NCI-H82 treated with DMSO at 0.1 percent for 48 hours (cell line): Measurements from ENCODE around the gene DSG4.
A peak's percentile ranks its signal among the peaks of the same experiment; 100 is the strongest.

Experiments
- DNase-seq: peaks from one replicate; lab custom pipeline; 2025; ENCODE audit not compliant: unreplicated experiment; lab: John Stamatoyannopoulos, UW

The DSG4 gene

GRCh38 chr18:31409276-31409675, 32.7 kb downstream of the DSG4 start:
- no peak for DNase-seq

GRCh38 chr18:31410716-31411483, 34.3 kb downstream of the DSG4 start:
- no peak for DNase-seq

DNA sequence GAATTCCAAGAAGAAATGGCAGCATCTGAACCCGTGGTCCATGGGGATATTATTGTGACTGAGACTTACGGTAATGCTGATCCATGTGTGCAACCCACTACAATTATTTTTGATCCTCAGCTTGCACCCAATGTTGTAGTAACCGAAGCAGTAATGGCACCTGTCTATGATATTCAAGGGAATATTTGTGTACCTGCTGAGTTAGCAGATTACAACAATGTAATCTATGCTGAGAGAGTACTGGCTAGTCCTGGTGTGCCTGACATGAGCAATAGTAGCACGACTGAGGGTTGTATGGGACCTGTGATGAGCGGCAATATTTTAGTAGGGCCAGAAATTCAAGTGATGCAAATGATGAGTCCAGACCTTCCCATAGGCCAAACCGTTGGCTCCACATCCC, 36.6 kb downstream of the DSG4 start:
- DNase-seq: no peak

- DNase-seq: no peak
Observed at GRCh38 chr18:31417850-31418249, 41.3 kb downstream of the DSG4 start.

- DNase-seq: no peak
Observed at GRCh38 chr18:31419457-31419932, 42.9 kb downstream of the DSG4 start.

GRCh38 chr18:31420032-31420431, 43.5 kb downstream of the DSG4 start:
- DNase-seq: no peak

DNA sequence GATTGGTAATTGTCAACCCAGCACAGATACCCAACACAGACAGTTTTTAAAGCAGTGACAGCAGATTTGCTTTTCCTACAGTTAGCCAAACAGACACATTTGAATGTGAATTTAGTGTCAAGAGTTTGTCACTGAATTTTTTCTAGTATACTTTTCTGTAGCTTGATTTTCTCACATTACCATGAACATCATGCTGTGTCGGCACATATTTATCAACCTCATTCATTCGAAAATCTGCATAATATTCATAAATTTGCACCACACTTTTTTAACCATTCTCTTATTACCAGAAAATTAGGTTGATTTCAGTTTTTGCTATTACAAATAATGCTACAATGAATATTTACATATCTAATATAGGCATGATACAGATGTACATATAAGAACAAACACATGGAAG, 43.9 kb downstream of the DSG4 start:
- DNase-seq: no peak

DNA sequence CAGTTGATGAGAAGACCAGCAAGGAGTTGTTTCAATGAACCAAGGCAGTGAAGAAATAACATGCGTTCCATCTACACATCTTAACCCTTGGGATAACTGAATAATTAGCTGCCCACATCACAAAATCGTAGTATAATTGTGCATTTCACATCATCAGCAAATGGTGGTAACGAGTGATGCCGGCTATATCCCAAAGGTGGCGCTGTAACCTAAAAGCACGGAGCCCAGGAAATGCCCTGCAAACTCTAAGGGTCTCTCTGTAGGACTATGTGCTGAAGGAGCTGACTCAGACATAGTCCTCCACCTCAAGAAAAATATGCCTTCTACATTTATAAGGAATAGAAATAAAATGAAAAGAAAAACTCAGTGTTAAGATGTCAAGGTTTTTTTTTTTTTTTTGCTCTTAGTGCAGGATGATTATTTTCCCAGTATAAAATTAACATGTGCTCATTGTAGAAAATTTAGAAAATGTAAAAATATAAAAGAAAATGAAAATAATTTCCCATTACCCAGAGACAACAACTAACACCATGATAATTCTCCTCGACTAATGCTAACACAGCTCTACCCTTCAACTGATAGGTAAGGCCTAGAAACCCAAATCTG, 47.9 kb downstream of the DSG4 start:
- peak; percentile 34 for DNase-seq

DNA sequence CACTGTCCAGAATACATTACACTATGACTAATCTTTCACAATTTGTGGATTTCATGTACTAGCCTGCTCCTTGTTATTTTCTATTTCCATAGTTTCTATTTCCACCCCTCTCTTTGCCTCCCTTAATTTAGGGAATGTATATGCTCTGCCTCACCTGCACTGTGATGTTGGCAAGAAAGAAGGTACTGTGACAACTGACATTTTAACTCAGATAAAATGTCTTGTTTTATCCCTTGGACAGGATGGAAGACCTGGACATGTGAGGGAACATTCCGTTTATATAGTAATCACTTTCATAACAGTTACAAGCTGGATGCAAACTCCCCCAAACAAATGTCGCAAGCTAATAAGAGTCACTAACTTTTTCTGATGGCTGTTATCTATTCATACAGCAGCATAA, 49.4 kb downstream of the DSG4 start:
- DNase-seq: no peak

DNA sequence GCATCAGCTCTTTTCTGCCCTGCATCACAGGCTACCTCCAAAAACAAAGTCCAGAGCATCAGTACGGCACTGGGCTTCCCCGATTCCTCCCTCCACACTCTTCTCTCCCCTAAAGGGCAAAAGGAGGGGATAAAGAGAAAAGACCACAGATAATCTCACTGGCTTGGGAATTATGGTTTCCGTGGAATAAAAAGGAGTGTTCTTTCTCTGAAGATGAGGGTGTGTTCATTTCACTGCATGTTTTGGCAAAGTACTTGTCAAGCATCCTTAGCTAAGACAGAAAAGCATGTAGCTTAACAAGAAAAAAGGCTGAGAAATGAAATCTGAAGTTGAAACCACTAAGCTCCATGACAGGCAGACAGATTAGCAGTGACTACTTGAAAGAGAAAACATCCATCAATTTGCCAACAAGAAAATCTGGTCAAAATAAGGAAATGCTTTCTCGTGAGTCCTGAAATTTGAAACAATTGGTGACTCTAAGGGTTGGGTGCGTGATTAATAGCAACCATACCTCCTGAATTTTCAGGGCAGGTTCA, 50.4 kb downstream of the DSG4 start:
- DNase-seq: no peak

DNA sequence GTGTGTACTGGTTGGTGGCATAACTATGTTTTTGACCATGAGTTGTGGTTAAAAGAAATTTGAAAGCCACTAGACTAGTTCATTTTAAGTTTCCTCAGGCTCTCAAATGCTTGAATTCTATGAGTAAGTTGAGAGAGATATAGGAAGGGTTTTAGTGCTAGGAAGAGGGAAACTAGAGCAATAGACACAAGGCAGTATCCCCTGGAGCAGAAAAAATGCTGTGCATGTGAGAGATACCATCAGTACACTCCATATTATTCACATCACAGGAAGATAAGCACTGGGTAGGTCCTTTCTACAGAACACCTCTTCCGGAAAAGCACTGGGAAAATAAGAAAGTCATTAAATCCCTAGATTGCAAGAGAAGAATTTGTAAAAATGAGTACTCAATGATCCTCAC, 51.6 kb downstream of the DSG4 start:
- no peak for DNase-seq

DNA sequence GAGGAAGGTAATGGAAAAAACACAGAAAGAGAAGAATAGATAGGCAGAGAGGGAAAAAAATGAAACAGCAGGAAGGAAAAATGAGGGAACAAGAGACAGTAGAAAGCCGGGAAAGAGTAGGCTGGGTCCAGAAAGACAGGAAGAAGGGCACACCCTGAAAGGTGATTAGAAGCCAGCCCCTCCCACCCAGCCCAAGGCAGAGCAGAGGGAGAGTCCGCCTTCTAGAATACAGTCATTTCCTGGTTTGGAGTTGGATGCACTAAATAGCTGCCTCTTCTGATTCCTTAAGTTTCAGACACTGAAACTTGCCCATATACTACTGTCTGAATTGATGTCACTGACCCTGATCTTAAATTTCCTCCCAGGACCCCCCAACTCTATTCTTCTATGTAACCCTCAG, 53.0 kb downstream of the DSG4 start:
- no peak for DNase-seq

GRCh38 chr18:31430072-31430471, 53.5 kb downstream of the DSG4 start:
- DNase-seq: no peak

DNA sequence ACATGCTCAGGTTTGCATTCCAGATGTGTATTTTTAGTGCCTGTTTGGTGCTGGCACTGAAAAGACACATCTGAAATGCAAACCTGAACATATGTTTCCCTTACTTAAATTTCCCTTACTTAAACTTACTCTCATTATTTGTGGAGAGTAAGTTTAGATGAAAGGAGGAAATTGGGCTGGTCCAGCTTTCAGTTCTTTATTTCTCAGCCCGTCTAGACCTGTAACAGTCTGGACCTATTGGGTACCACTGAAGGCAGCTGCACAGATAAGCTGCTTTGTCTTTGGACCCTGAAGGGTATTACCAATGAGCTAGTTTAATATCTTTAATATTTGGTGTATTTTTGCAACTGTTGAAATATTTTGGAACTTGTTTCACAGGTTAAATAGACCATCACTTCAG, 54.0 kb downstream of the DSG4 start:
- no peak for DNase-seq

GRCh38 chr18:31432316-31432715, 55.7 kb downstream of the DSG4 start:
- no peak for DNase-seq

GRCh38 chr18:31436825-31437224, 60.2 kb downstream of the DSG4 start:
- no peak for DNase-seq

- no peak for DNase-seq
Observed at GRCh38 chr18:31438402-31438801, 61.8 kb downstream of the DSG4 start.

GRCh38 chr18:31439807-31440325, 63.3 kb downstream of the DSG4 start:
- no peak for DNase-seq

- DNase-seq: no peak
Observed at GRCh38 chr18:31440787-31441186, 64.2 kb downstream of the DSG4 start.

DNA sequence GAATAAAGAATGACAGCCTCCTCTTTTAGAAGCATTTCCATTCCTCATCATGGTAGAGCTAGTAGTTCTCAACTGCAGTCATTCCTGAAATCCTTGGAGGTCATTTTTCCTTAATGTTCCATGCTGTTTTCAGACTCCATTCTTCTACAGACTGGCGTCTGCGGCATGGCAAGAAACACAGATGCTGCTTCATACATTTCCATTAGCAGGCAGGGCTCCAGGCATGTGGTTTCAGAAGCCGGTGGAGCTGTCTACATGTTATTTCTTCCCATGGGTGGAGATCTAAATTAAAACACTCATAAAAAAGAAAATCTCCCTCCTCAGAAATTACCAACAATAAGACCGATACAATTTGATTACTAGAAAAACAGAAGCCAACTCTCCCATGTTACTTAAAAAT, 64.9 kb downstream of the DSG4 start:
- DNase-seq: no peak

DNA sequence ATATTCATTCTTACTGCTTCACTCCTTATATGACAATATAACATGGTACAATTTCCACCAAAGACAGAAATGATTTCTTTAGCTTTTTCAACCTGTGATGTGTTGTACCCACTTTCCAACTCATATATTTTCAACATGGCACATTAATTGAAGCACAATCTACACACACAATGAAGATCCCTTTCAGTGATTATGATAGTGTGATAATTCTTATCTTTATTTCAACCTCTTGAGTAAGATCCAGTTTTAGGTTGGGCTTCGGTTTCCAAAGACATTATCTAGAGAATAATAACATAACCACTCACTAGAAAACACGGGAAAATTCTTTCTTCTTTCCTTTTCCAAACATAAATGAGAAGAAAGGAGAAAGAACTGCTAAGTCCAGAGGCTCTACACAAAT, 67.6 kb downstream of the DSG4 start:
- no peak for DNase-seq

DNA sequence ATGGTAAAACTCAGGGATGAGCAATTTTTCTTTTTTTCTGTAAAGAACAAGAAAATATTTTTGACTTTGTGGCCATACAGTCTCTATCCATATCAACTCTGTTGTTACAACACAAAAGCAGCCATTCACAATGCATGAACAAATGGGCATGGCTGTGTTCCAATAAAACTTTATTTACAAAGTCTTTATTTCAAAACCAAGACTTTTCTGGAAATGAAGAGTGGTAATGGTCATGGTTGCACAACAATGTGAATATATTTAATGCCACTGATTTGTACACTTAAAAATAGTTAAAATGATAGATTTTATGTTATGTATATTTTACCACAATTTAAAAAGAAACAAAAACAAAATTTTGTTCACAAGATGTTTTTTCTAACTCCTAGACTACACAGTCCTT, 69.3 kb downstream of the DSG4 start:
- DNase-seq: no peak
